SK-N-SH treated with all-trans-retinoic acid at 6 μM for 48 hours (cell line): ENCODE measurements around the gene SERPINA12.

Experiments
- OSR1 ChIP-seq: fragments of 250-450 bp; sonication (Bioruptor Pico); IDR thresholded peaks from 2 replicates; pipeline ENCODE4 v1.8.0; 2022; ENCODE audit warnings: moderate library complexity, mild to moderate bottlenecking, inconsistent platforms
- ZFP30 ChIP-seq: fragments of 450-650 bp; formaldehyde crosslinking; IDR thresholded peaks from 2 replicates; pipeline ENCODE4 v1.5.0; 2022; ENCODE audit warnings: mild to moderate bottlenecking, moderate library complexity
- ZNF565 ChIP-seq: fragments of 450-650 bp; formaldehyde crosslinking; conservative IDR thresholded peaks from 2 replicates; pipeline ENCODE4 v1.5.0; 2020; ENCODE audit warnings: low read depth, mild to moderate bottlenecking, moderate library complexity

GRCh38 chr14:94465042-94465441 lies 44.2 kb downstream of the SERPINA12 start:
- TF ChIP-seq ZFP30 (CRISPR knock-in tag) (no peak), OSR1 (CRISPR knock-in tag) (no peak), ZNF565 (CRISPR knock-in tag) (no peak)
